ENCODE data around the gene PAEP. TPM values are rescaled to one million over a fixed set of nuclear protein-coding genes. Genes with fewer than 3 reads are reported as not detected.

PAEP gene
- 0.77 and 2.7 TPM in 2 replicates for total RNA-seq

DNA sequence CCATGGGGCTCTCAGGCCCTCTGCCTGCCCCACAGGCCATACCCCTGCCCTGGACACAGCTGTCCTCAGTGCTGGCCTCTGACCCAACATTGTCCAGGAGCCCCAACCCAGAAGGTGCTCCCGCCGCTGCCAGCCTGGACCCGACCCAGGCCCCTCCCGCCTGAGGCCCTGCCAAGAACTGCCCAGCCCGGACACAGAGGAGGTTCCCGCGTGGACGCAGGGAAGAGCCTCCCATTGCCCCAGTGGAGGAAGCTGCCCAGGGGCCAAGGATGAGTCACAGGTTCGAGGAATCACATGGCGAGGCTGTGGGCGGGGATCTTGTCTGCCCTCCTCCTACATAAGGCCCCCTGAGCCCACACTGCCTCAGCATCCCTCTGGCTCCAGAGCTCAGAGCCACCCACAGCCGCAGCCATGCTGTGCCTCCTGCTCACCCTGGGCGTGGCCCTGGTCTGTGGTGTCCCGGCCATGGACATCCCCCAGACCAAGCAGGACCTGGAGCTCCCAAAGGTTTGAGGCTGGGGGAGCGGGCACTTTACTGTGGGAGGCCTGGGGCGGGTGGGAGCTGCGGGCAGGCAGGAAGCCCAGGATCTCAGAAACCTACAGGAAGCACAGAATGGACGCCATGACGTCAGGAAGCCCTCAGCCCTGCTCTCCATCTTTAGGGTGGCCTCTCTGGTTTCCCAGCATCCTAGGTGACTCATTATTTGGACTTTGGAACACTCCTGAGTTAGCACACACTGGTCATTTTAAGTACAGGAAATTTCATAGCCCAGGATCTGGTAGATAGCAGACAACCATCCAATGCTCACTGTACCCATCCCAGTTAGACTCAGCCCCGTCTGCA lies at the start of gene PAEP:
Gene PAEP (plus strand): TSS at position 366 of the 844 bp plus-strand sequence.

DNA sequence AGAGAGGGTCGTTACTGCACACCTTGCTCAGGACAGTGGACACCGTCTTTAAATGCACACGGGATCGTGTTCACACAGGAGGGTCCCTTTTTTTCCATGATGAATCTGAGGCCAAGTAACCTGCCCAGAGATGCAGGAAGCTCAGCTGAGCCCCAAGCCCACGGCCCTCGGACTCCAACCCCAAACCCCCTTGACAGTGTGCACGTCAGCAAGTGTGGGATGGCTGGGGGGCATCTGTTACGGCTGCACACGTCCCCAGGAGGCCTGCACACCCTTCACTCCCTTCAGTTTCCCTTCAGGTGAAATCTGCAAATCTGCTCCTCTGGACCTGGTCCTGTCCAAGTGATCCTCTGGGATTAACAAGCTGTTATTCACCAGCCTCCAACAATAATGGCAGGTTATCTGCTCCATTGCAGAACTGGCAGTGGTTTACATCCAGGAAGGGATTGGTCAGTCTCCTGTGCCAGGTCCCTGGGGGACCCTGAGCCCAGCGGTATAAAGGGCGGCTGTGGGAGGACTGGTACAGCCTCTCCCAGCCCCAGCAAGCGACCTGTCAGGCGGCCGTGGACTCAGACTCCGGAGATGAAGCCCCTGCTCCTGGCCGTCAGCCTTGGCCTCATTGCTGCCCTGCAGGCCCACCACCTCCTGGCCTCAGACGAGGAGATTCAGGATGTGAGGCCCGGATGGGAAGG lies 40.5 kb upstream of the PAEP start, which contains the start of gene LCN1:
Gene LCN1 (plus strand): TSS at position 525 of the 692 bp plus-strand sequence. CDS start 58 bp downstream, at position 583.

DNA sequence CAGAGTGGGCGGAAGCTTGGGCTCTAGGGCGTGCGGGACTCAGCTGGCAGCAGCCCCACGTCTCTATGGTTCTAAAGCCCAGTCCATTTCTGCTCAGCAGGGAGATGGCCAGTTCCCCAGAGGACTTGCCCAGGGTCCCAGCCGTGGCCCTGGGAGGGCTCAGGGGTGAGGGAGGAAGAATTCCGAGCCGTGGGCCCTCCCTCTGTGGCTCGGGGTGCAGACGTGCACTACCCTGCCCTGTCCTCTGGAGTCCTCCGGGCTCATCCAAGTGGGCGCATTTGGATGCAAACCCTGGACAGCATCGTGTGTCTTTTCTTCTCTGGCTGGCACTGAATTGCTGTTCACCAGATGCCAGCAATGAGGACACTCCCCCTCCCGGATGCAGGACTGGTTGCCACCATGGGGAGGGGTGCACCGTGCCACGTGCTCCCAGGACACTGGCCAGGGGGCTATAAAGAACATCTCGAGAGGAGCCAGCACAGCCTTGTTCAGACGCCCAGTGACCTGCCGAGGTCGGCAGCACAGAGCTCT lies 15.8 kb upstream of the PAEP start, which contains the start of gene OBP2A:
Gene OBP2A (plus strand): TSS at position 481 of the 531 bp plus-strand sequence. CDS start 55 bp downstream, outside the sequence.

Other genes with a start within 250 kb of the PAEP start
- gene PPP1R26, start 82.0 kb upstream of the PAEP start, total RNA-seq = 9.1 and 11.1 TPM in 2 replicates
- 34.1 and 40.9 TPM in 2 replicates for gene MRPS2, start 61.1 kb upstream of the PAEP start, total RNA-seq
- 0.58 TPM in 1 of 2 replicates, not detected in the other for gene LCN1, start 40.3 kb upstream of the PAEP start, total RNA-seq
- gene OBP2A, start 15.6 kb upstream of the PAEP start, total RNA-seq = not detected in 2 replicates
- not detected in 2 replicates for gene GLT6D1, start 77.8 kb downstream of the PAEP start, total RNA-seq
- gene LCN9, start 101.6 kb downstream of the PAEP start, total RNA-seq = not detected in 2 replicates
- not detected in 2 replicates for gene SOHLH1, start 137.7 kb downstream of the PAEP start, total RNA-seq
- not detected in 2 replicates for gene KCNT1, start 140.4 kb downstream of the PAEP start, total RNA-seq